A549 (cell line): ENCODE measurements around the gene PSD2.

Source experiments
- CEBPB ChIP-seq, 2 experiments: fragments of >200 bp in 1 of 2; sonication (Bioruptor Twin) in 1 of 2; formaldehyde crosslinking in 1 of 2; IDR thresholded peaks; 2 replicates each; pipeline ENCODE4 v1.6.1; 2012 to 2016
- CTCF ChIP-seq: fragments of >200 bp; sonication (Bioruptor Twin); formaldehyde crosslinking; IDR thresholded peaks from 3 replicates; pipeline ENCODE4 v1.5.1; 2016
- HDAC2 ChIP-seq: fragments of 200-600 bp; sonication (generic); IDR thresholded peaks from 2 replicates; pipeline ENCODE4 v1.6.1; 2016
- HMGXB4 ChIP-seq: fragments of 250-450 bp; sonication (Bioruptor Pico); IDR thresholded peaks from 2 replicates; pipeline ENCODE4 v1.5.0; 2021; ENCODE audit warnings: mild to moderate bottlenecking, moderate library complexity, borderline replicate concordance

GRCh38 chr5:139775872-139776271 lies 19.7 kb upstream of the PSD2 start:
- TF ChIP-seq HMGXB4 (CRISPR knock-in tag) (no peak), CTCF (no peak), HDAC2 (no peak), CEBPB (IDR thresholded peaks at IDR 0.05) (no peak)
